ENCODE data around the gene RPL36A.

- TF ChIP-seq BDP1 (IDR thresholded peaks at IDR 0.05; ENCODE audit: insufficient read depth, insufficient read length), result no peak
- no peak for TF ChIP-seq ZNF589 (CRISPR knock-in tag; IDR thresholded peaks at IDR 0.05; ENCODE audit: low read depth)
Measured at GRCh38 chrX:101399825-101400224, 9.0 kb downstream of the RPL36A start.

Measured in K562 (cell line).